Parathyroid adenoma (tissue), 2 donors: ENCODE data around the gene NHLH1.

ENCODE experiments used
- H2AFZ ChIP-seq: fragments of 300-600 bp; sonication (generic); one replicate; pipeline ENCODE4 v1.7.0; 2017; ENCODE audit warnings: antibody characterized with exemption, mild to moderate bottlenecking
- H3K27ac ChIP-seq: fragments of 300-600 bp; sonication (generic); one replicate; pipeline ENCODE4 v1.7.0; 2017
- H3K27me3 ChIP-seq: fragments of 300-600 bp; sonication (generic); one replicate; pipeline ENCODE4 v1.7.0; 2017; ENCODE audit warnings: low read length; ENCODE audit not compliant: control insufficient read depth, insufficient read depth
- H3K36me3 ChIP-seq: fragments of 300-600 bp; sonication (generic); one replicate; pipeline ENCODE4 v1.7.0; 2017; ENCODE audit warnings: low read length; ENCODE audit not compliant: control insufficient read depth, insufficient read depth
- H3K4me1 ChIP-seq: fragments of 300-600 bp; sonication (generic); one replicate; pipeline ENCODE4 v1.7.0; 2017; ENCODE audit warnings: control low read depth
- H3K4me2 ChIP-seq: fragments of 300-600 bp; sonication (generic); one replicate; pipeline ENCODE4 v1.7.0; 2017; ENCODE audit warnings: low read length
- H3K4me3 ChIP-seq: fragments of 300-600 bp; sonication (generic); one replicate; pipeline ENCODE4 v1.7.0; 2017; ENCODE audit warnings: low read depth, low read length
- H3K79me2 ChIP-seq: fragments of 300-600 bp; sonication (generic); one replicate; pipeline ENCODE4 v1.7.0; 2017; ENCODE audit warnings: control low read depth
- H3K9ac ChIP-seq: fragments of 300-600 bp; sonication (generic); one replicate; pipeline ENCODE4 v1.7.0; 2017; ENCODE audit warnings: mild to moderate bottlenecking
- H3K9me3 ChIP-seq: fragments of 300-600 bp; sonication (generic); one replicate; pipeline ENCODE4 v1.7.0; 2017; ENCODE audit warnings: low read length; ENCODE audit not compliant: control insufficient read depth
- CTCF ChIP-seq: fragments of 300-600 bp; sonication (generic); IDR thresholded peaks from one replicate; pipeline ENCODE4 v1.7.0; 2017; ENCODE audit warnings: antibody characterized with exemption, mild to moderate bottlenecking
- donor health status: primary hyperparathyroidism.

Gene NHLH1

GRCh38 chr1:160408864-160409263 lies 42.0 kb downstream of the NHLH1 start:
- H3K4me3 ChIP-seq: no peak overlapping the region
- no peak overlapping the region for H3K4me2 ChIP-seq
- H2AFZ ChIP-seq: no peak overlapping the region
- no peaks in the 10 kb centered on the region for H3K9me3 ChIP-seq
- no peak for TF ChIP-seq CTCF
- H3K27ac ChIP-seq: no peak overlapping the region
- no peak overlapping the region for H3K9ac ChIP-seq
- no peaks in the 10 kb centered on the region for H3K27me3 ChIP-seq
- H3K4me1 ChIP-seq: no peaks in the 10 kb centered on the region
- H3K36me3 ChIP-seq: no peaks in the 10 kb centered on the region
- H3K79me2 ChIP-seq: no peaks in the 10 kb centered on the region

- H3K4me2 ChIP-seq: no peak overlapping the region
- H2AFZ ChIP-seq: no peak overlapping the region
- H3K4me1 ChIP-seq: no peaks in the 10 kb centered on the region
- H3K9me3 ChIP-seq: no peaks in the 10 kb centered on the region
- H3K36me3 ChIP-seq: no peaks in the 10 kb centered on the region
- H3K27ac ChIP-seq: no peak overlapping the region
- no peak for TF ChIP-seq CTCF
- H3K9ac ChIP-seq: no peak overlapping the region
- H3K4me3 ChIP-seq: no peak overlapping the region
- no peaks in the 10 kb centered on the region for H3K79me2 ChIP-seq
- no peaks in the 10 kb centered on the region for H3K27me3 ChIP-seq
Observed at GRCh38 chr1:160409486-160409885, 42.6 kb downstream of the NHLH1 start.

- H3K27ac ChIP-seq: no peak overlapping the region
- TF ChIP-seq CTCF: no peak
- no peak overlapping the region for H3K9ac ChIP-seq
Observed at GRCh38 chr1:160410406-160411005, 43.6 kb downstream of the NHLH1 start.

GRCh38 chr1:160411271-160412027 lies 44.6 kb downstream of the NHLH1 start:
- TF ChIP-seq CTCF: no peak
- Histone ChIP-seq H3K27ac (no peak overlapping the region), H3K9ac (no peak overlapping the region)

More at GRCh38 chr1:160410406-160411005, 43.6 kb downstream of the NHLH1 start:
- Histone ChIP-seq H3K79me2 (no peaks in the 10 kb centered on the region), H2AFZ (no peak overlapping the region), H3K4me2 (no peak overlapping the region), H3K9me3 (no peaks in the 10 kb centered on the region), H3K36me3 (no peaks in the 10 kb centered on the region), H3K4me1 (no peaks in the 10 kb centered on the region), H3K27me3 (no peaks in the 10 kb centered on the region), H3K4me3 (no peak overlapping the region)

GRCh38 chr1:160412028-160412362 lies 45.1 kb downstream of the NHLH1 start:
- Histone ChIP-seq H3K4me2 (no peak overlapping the region), H3K4me3 (no peak overlapping the region), H3K9ac (no peak overlapping the region), H3K79me2 (no peaks in the 10 kb centered on the region), H3K4me1 (no peaks in the 10 kb centered on the region), H2AFZ (no peak overlapping the region), H3K9me3 (no peaks in the 10 kb centered on the region), H3K27ac (no peak overlapping the region), H3K27me3 (no peaks in the 10 kb centered on the region), H3K36me3 (no peaks in the 10 kb centered on the region)
- TF ChIP-seq CTCF: no peak

More at GRCh38 chr1:160411271-160412027, 44.6 kb downstream of the NHLH1 start:
- no peak overlapping the region for H2AFZ ChIP-seq
- no peak overlapping the region for H3K4me3 ChIP-seq
- no peaks in the 10 kb centered on the region for H3K27me3 ChIP-seq
- no peaks in the 10 kb centered on the region for H3K9me3 ChIP-seq
- no peaks in the 10 kb centered on the region for H3K36me3 ChIP-seq
- no peak overlapping the region for H3K4me2 ChIP-seq
- H3K4me1 ChIP-seq: no peaks in the 10 kb centered on the region
- H3K79me2 ChIP-seq: no peaks in the 10 kb centered on the region
